H9 (cell line): ENCODE results near the gene IL21R. TPM values are rescaled to one million over a fixed set of nuclear protein-coding genes. Genes with fewer than 3 reads are reported as not detected.

Experiments
- DNase-seq: peaks from one replicate; pipeline ENCODE4 v3.0.0-alpha.2; 2017
- H2AFZ ChIP-seq: one replicate; pipeline ENCODE4 v1.6.1; 2013; ENCODE audit warnings: mild to moderate bottlenecking, low read length, control low read depth, moderate library complexity
- H2AK5ac ChIP-seq: 2 replicates; pipeline ENCODE4 v1.6.1; 2013; ENCODE audit warnings: low read length, control low read depth, mixed read lengths; ENCODE audit not compliant: insufficient read length
- H2BK120ac ChIP-seq: one replicate; pipeline ENCODE4 v1.6.1; 2013; ENCODE audit warnings: low read depth, mild to moderate bottlenecking, low read length, control low read depth, inconsistent platforms; ENCODE audit not compliant: poor library complexity, severe bottlenecking
- H2BK12ac ChIP-seq: 2 replicates; pipeline ENCODE4 v1.6.1; 2013; ENCODE audit warnings: low read length, control low read depth, mixed read lengths, low read depth; ENCODE audit not compliant: insufficient read length
- H2BK15ac ChIP-seq: 2 replicates; pipeline ENCODE4 v1.6.1; 2013; ENCODE audit warnings: low read depth, low read length, control low read depth
- H2BK20ac ChIP-seq: one replicate; pipeline ENCODE4 v1.6.1; 2013; ENCODE audit warnings: low read depth, mild to moderate bottlenecking, low read length, control low read depth, inconsistent platforms; ENCODE audit not compliant: poor library complexity, severe bottlenecking
- H2BK5ac ChIP-seq: 2 replicates; pipeline ENCODE4 v1.6.1; 2013; ENCODE audit warnings: low read length, control low read depth, mixed read lengths; ENCODE audit not compliant: insufficient read length
- H3K14ac ChIP-seq: 2 replicates; pipeline ENCODE4 v1.6.1; 2013; ENCODE audit warnings: low read length, control low read depth; ENCODE audit not compliant: insufficient read depth
- H3K18ac ChIP-seq: 2 replicates; pipeline ENCODE4 v1.6.1; 2013; ENCODE audit warnings: low read depth, mild to moderate bottlenecking, mixed read lengths, low read length, control low read depth; ENCODE audit not compliant: insufficient read length
- H3K23ac ChIP-seq: 2 replicates; pipeline ENCODE4 v1.6.1; 2013; ENCODE audit warnings: low read length, control low read depth, mixed read lengths, low read depth; ENCODE audit not compliant: insufficient read length
- H3K23me2 ChIP-seq: 2 replicates; pipeline ENCODE4 v1.6.1; 2013; ENCODE audit warnings: low read depth, mild to moderate bottlenecking, mixed read lengths, low read length, control low read depth; ENCODE audit not compliant: insufficient read length, poor library complexity, severe bottlenecking
- H3K27ac ChIP-seq: 2 replicates; pipeline ENCODE4 v1.5.1; 2013; ENCODE audit warnings: low read length, control low read depth, mixed read lengths, low read depth; ENCODE audit not compliant: insufficient read length
- H3K27me3 ChIP-seq: 2 replicates; pipeline ENCODE4 v1.6.1; 2013; ENCODE audit warnings: low read length, control low read depth, inconsistent platforms; ENCODE audit not compliant: insufficient read depth
- H3K4ac ChIP-seq: 2 replicates; pipeline ENCODE4 v1.6.1; 2013; ENCODE audit warnings: low read depth, mild to moderate bottlenecking, control low read depth, inconsistent platforms, low read length, moderate library complexity
- H3K4me1 ChIP-seq: 2 replicates; pipeline ENCODE4 v1.6.1; 2013; ENCODE audit warnings: low read length, control low read depth, inconsistent platforms; ENCODE audit not compliant: insufficient read depth
- H3K4me2 ChIP-seq: 2 replicates; pipeline ENCODE4 v1.6.1; 2013; ENCODE audit warnings: low read length, control low read depth, mixed read lengths; ENCODE audit not compliant: insufficient read length, insufficient read depth
- H3K56ac ChIP-seq: 2 replicates; pipeline ENCODE4 v1.6.1; 2013; ENCODE audit warnings: low read depth, mild to moderate bottlenecking, mixed read lengths, low read length, control low read depth; ENCODE audit not compliant: insufficient read length
- H3K79me1 ChIP-seq: 2 replicates; pipeline ENCODE4 v1.6.1; 2013; ENCODE audit warnings: low read depth, mild to moderate bottlenecking, moderate library complexity, low read length, control low read depth, inconsistent platforms; ENCODE audit not compliant: insufficient read depth, poor library complexity, severe bottlenecking
- H3K79me2 ChIP-seq: 2 replicates; pipeline ENCODE4 v1.6.1; 2013; ENCODE audit warnings: low read length, control low read depth, inconsistent platforms; ENCODE audit not compliant: insufficient read depth
- H3K9ac ChIP-seq: 2 replicates; pipeline ENCODE4 v1.6.1; 2013; ENCODE audit warnings: low read length, control low read depth, mixed read lengths; ENCODE audit not compliant: insufficient read length; ENCODE audit errors: extremely low read depth
- H3K9me3 ChIP-seq: one replicate; pipeline ENCODE4 v1.6.1; 2013; ENCODE audit warnings: low read depth, low read length, inconsistent platforms; ENCODE audit not compliant: control insufficient read depth
- H3T11ph ChIP-seq: one replicate; pipeline ENCODE4 v1.6.1; 2013; ENCODE audit warnings: mild to moderate bottlenecking, low read length, control low read depth, inconsistent platforms
- H4K20me1 ChIP-seq: one replicate; pipeline ENCODE4 v1.6.1; 2013; ENCODE audit not compliant: control insufficient read depth, insufficient read length, insufficient read depth
- H4K5ac ChIP-seq: 2 replicates; pipeline ENCODE4 v1.6.1; 2013; ENCODE audit warnings: low read depth, mild to moderate bottlenecking, mixed read lengths, low read length, control low read depth; ENCODE audit not compliant: insufficient read length
- H4K8ac ChIP-seq: replicated peaks from 2 replicates; pipeline ENCODE4 v1.6.1; 2013; ENCODE audit warnings: low read length, control low read depth, mixed read lengths, low read depth; ENCODE audit not compliant: insufficient read length
- H4K91ac ChIP-seq: 2 replicates; pipeline ENCODE4 v1.6.1; 2013; ENCODE audit warnings: low read depth, mild to moderate bottlenecking, moderate library complexity, mixed read lengths, low read length, control low read depth; ENCODE audit not compliant: insufficient read length
- H3K27ac Mint-ChIP-seq, 3 experiments: 2 replicates in 2 of 3; 3 replicates in 1 of 3; pipeline ENCODE4 v1.8.0; 2020 to 2021; ENCODE audit warnings: mixed read lengths in 3 of 3, mild to moderate bottlenecking in 1 of 3, moderate library complexity in 1 of 3
- H3K27me3 Mint-ChIP-seq: 2 replicates; pipeline ENCODE4 v1.8.0; 2021; ENCODE audit warnings: low read depth, mild to moderate bottlenecking, moderate library complexity, mixed read lengths
- H3K36me3 Mint-ChIP-seq, 3 experiments: 2 replicates in 2 of 3; 3 replicates in 1 of 3; pipeline ENCODE4 v1.8.0; 2020 to 2021; ENCODE audit warnings: low read depth in 3 of 3, mixed read lengths in 3 of 3; ENCODE audit not compliant: insufficient read depth in 1 of 3
- H3K4me1 Mint-ChIP-seq, 2 experiments: 2 replicates each; pipeline ENCODE4 v1.8.0; 2020; ENCODE audit warnings: mixed read lengths in 2 of 2
- H3K4me3 Mint-ChIP-seq, 2 experiments: 2 replicates in 1 of 2; 3 replicates in 1 of 2; pipeline ENCODE4 v1.8.0; 2020 to 2021; ENCODE audit warnings: mild to moderate bottlenecking in 2 of 2, mixed read lengths in 2 of 2, moderate library complexity in 1 of 2
- H3K9me3 Mint-ChIP-seq, 2 experiments: 2 replicates in 1 of 2; 3 replicates in 1 of 2; pipeline ENCODE4 v1.8.0; 2020; ENCODE audit warnings: mild to moderate bottlenecking in 2 of 2, mixed read lengths in 2 of 2, moderate library complexity in 1 of 2
- WGBS: extraction: QIAGEN DNeasy Blood & Tissue Kit; methylation state at CpG from one replicate; pipeline ENCODE4 v1.1.7; 2013; ENCODE audit warnings: missing lambda C conversion rate, low lambda C conversion rate, mixed read lengths; ENCODE audit not compliant: insufficient read length; ENCODE audit errors: extremely low coverage; 5-methylcytosine and 5-hydroxymethylcytosine counted together
- total RNA-seq: library from RNA; stranded (reverse); gene quantifications from 2 replicates; pipeline ENCODE4 v1.2.1, GENCODE V29; 2021
- TF ChIP-seq, protein P1 (sequence below): fragments of 200-600 bp; sonication (generic); conservative IDR thresholded peaks from 3 replicates; pipeline ENCODE4 v1.8.0; 2021; ENCODE audit warnings: antibody characterized with exemption, mild to moderate bottlenecking

IL21R gene
- total RNA-seq, 1 experiment from 2014 or later = 0.07 TPM

DNA sequence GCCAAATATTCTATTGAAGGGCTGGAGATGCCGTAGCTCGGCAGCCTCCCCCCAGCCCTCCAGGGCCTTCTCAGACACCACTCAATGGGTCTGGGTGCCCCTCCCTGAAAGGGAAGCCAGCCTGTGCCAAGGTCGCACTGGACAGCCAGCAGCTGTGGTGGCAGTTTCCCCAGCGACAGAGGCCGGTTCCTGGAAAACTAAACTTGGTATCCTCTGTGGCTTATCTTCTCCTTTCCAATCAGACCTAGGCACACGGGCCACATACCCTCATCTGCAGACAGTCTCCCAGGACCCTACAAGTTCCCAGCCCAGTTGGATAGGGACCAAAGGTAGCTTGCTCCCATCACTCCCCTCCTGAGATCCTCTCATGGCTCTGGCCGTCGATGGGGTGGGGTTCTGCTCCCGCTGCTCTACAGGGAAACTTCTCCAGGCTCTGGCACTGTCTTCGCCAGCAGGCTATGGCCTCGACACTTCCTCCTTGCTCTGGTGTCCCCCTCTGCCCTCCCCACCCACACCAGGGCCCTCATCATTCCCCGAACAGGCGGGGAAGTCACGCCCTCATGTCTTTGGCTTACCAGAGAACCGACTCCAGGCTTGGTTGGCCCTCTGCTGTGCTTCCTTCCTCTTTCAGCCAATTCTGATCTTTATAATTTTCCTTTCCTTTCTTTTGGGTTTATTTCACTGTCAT, 18.3 kb upstream of the IL21R start:
- H4K91ac ChIP-seq = no peak overlapping the region
- H4K20me1 ChIP-seq = no peaks in the 10 kb centered on the region
- no peak overlapping the region for H2BK20ac ChIP-seq
- Mint-ChIP-seq H3K9me3 (peaks cover 5 to 8% of the 10 kb centered on the region in 2 experiments; a peak in 3 of 5 replicates), H3K4me1 (peaks cover 0 to 7% of the 10 kb centered on the region in 2 experiments; a peak in 2 of 4 replicates), H3K36me3 (peaks cover 0 to 3% (median 2%) of the 10 kb centered on the region in 3 experiments; a peak in 1 of 7 replicates), H3K27me3 (peaks cover 8% of the 10 kb centered on the region; the same call in 1 of the 2 replicates), H3K4me3 (no peak overlapping the region), H3K27ac (no peak overlapping the region)
- WGBS = no CpG with 5 or more reads among the region's 15 CpGs
- H2BK15ac ChIP-seq = no peak overlapping the region
- no peaks in the 10 kb centered on the region for H3K79me1 ChIP-seq
- H3K18ac ChIP-seq = no peak overlapping the region
- H2AK5ac ChIP-seq = no peak overlapping the region
- no peaks in the 10 kb centered on the region for H3K9me3 ChIP-seq
- H3K23ac ChIP-seq = no peak overlapping the region
- no peaks in the 10 kb centered on the region for H3K27me3 ChIP-seq
- no peak overlapping the region for H2AFZ ChIP-seq
- no peak overlapping the region for H3K4me2 ChIP-seq
- no peak for DNase-seq
- no peak overlapping the region for H3K56ac ChIP-seq
- no peak overlapping the region for H2BK12ac ChIP-seq
- no peaks in the 10 kb centered on the region for H3K4me1 ChIP-seq
- no peak overlapping the region for H2BK5ac ChIP-seq
- H3K27ac ChIP-seq = no peak overlapping the region
- H4K8ac ChIP-seq = no peak overlapping the region
- no peaks in the 10 kb centered on the region for H3K79me2 ChIP-seq
- H3K14ac ChIP-seq = no peak overlapping the region
- no peak overlapping the region for H3T11ph ChIP-seq
- no peak overlapping the region for H2BK120ac ChIP-seq
- H3K4ac ChIP-seq = no peak overlapping the region
- no peak overlapping the region for H4K5ac ChIP-seq
- no peak overlapping the region for H3K9ac ChIP-seq
- H3K23me2 ChIP-seq = no peaks in the 10 kb centered on the region
- TF ChIP-seq, protein P1, sequence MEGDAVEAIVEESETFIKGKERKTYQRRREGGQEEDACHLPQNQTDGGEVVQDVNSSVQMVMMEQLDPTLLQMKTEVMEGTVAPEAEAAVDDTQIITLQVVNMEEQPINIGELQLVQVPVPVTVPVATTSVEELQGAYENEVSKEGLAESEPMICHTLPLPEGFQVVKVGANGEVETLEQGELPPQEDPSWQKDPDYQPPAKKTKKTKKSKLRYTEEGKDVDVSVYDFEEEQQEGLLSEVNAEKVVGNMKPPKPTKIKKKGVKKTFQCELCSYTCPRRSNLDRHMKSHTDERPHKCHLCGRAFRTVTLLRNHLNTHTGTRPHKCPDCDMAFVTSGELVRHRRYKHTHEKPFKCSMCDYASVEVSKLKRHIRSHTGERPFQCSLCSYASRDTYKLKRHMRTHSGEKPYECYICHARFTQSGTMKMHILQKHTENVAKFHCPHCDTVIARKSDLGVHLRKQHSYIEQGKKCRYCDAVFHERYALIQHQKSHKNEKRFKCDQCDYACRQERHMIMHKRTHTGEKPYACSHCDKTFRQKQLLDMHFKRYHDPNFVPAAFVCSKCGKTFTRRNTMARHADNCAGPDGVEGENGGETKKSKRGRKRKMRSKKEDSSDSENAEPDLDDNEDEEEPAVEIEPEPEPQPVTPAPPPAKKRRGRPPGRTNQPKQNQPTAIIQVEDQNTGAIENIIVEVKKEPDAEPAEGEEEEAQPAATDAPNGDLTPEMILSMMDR = no peak
